GM10248 (cell line): Measurements from ENCODE around the gene AGFG2.
A peak's percentile ranks its signal among the peaks of the same experiment; 100 is the strongest.
"Not testable (repeated sequence)": the region's sequence is repeated elsewhere in the genome, so short reads cannot be mapped to it uniquely, and the experiment has no call there.

Experiments
- CTCF ChIA-PET: fragments of 300-600 bp; sonication (Branson Sonifier 250); formaldehyde crosslinking; extraction: SDS; loops from one replicate; lab custom pipeline; 2021; ENCODE audit warnings: antibody characterized with exemption; lab: Yijun Ruan, JAX
- POLR2A ChIA-PET: fragments of 350-650 bp; sonication (Branson Sonifier 250); formaldehyde crosslinking; extraction: SDS; loops from one replicate; lab custom pipeline; 2020; ENCODE audit warnings: antibody characterized with exemption; lab: Yijun Ruan, JAX
- DNase-seq: peaks from one replicate; pipeline ENCODE4 v3.0.0; 2012; ENCODE audit errors: extremely low spot score
- CTCF ChIP-seq: IDR thresholded peaks from 2 replicates; pipeline ENCODE4 v1.5.1; 2012; ENCODE audit warnings: mild to moderate bottlenecking, low read depth; ENCODE audit errors: extremely low read depth, missing control alignments, control extremely low read depth

Gene AGFG2

DNA sequence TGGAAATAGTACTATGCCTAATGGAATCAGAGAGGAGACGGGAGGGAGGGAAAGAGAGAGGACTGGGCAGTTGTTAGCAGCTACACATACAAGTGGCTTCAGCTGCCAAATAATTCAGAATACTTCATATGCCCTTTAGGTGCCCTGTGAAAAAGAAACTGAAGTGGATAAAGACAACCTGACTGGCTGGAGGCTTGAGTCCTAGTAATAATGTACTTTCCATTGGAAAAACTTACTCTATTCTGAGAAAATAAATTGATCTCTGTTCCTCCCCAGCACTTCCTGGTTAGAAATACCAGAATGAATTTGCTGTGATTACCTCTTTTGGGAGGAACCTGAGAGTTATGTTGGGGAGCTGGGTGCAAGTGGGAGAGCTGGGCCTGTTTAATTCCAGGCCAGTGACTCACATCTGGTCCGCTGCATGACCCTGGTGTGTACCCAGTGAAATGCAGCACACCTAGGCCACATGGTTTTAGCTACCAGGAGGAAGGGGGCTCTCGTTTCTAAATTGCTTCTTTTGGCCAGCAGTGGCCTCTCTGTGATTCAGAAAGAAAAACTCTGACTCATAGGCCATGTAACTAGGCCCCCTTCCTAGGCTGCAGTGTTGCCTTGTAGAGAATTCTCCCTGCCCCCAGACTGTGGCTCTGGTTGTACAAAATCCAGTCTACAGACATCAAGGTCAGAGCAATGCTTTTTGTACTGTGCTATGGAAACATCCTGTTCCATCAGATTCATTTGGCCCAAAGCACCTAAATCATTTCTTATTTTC is 6.5 kb downstream of the AGFG2 start:
- ChIA-PET CTCF (interaction anchor here (0.6 to 16.2 kb wide), 8 partner anchors 10 to 160 kb away, joined by 3 to 288 read pairs (median 3); partner anchors contain the start of genes FBXO24 and POP7), POLR2A (interaction anchor here (1.0 to 1.1 kb wide), 2 partner anchors 9 to 66 kb away, joined by 3 to 6 read pairs; partner anchors contain the start of gene TSC22D4)
- no peak for TF ChIP-seq CTCF
- peak; percentile 61 for DNase-seq

DNA sequence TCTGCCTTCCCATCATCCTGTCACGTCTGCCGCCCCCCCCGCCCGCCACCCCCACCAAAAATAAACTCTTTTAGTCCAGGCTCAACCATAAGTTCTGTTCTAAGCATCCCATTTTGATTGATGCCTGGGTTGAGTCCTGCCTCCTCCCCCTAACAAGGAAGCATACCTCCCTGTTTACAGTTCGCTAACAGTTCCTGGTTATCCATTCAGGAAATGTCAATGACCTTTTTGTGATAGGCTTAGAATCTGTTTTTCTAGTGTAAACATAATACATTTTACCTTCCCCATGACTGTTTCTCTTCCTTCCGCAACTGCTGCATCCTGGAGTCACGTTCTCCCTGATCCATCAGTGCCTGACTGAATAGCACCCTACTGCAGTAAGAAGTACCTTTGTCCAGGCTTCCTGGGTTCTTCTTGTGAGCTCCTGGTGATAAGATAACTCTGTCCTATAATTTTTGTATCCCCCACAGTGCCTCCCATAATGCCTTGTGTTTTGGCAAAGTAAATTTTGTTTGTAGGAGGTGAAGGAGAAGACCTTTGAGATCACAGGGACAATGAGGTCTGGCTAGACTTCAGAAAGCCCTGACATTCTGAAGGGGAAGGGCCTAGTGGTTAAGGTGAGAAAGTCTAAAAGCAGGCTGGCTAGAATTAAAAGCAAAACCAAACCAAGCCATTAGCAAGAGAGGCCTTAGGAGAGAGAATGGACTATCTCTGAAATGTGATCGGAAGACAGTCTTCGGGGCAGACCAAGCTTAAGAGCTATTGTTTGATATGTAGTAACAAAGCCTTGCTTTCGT is 7.3 kb downstream of the AGFG2 start:
- peak; percentile 57 for DNase-seq
- no peak for TF ChIP-seq CTCF
- CTCF ChIA-PET = interaction anchor here (1.0 to 16.2 kb wide), 8 partner anchors 9 to 413 kb away, joined by 3 to 288 read pairs (median 4); partner anchors contain the start of gene POP7
- POLR2A ChIA-PET = interaction anchor here (1.1 kb wide), 1 partner anchor 9 kb away, joined by 6 read pairs; no protein-coding TSS in a partner anchor

GRCh38 chr7:100546926-100547800 is 8.2 kb downstream of the AGFG2 start:
- ChIA-PET CTCF (interaction anchor here (1.1 to 16.2 kb wide), 8 partner anchors 8 to 414 kb away, joined by 3 to 288 read pairs (median 5); partner anchors contain the start of gene AGFG2), POLR2A (no interaction called here)
- DNase-seq = no peak
- no peak for TF ChIP-seq CTCF

DNA sequence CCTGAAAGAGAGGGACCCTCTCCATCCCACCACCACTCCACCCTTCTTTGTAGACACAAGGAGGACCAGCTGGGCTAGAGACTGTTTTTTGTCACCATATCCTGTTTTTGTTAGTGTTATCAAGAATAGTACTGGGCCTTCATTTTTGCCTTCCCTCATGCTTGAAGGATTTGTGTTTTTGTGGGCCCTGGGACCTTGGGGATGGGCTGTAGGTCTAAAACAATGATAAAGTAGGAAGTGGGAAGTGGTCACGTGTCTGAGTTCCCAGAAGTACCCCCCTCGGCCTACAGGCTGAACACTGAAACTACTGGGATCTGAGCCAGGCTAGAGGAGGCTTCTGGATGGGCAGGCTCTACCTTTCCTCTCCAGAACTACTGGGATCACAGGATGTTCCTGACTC is 8.9 kb downstream of the AGFG2 start:
- ChIA-PET POLR2A (no interaction called here), CTCF (interaction anchor here (1.1 to 16.2 kb wide), 9 partner anchors 8 to 415 kb away, joined by 3 to 288 read pairs (median 4); partner anchors contain the start of genes AGFG2 and FBXO24)
- no peak for DNase-seq
- no peak for TF ChIP-seq CTCF

DNA sequence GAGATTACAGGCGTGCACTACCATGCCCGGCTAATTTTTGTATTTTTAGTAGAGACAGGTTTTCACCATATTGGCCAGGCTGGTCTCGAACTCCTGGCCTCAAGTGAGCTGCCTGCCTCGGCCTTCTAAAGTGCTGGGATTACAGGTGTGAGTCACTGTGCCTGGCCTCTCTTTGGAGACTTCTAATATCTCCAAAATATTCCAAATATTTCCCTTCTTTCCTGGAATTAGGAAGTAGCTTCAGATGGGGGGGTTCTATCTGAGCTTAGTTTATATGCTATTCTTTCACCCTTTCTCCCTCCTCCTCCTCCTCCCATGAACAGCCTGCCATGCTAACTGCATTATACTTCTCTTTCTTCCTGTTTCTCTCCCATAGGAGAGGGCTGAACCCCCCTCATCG is 9.4 kb downstream of the AGFG2 start:
- POLR2A ChIA-PET, DNase-seq: not testable (repeated sequence)
- CTCF ChIA-PET = interaction anchor here (1.1 to 16.2 kb wide), 8 partner anchors 10 to 78 kb away, joined by 3 to 288 read pairs (median 6); partner anchors contain the start of genes AGFG2 and FBXO24

GRCh38 chr7:100552532-100552931 is 13.5 kb downstream of the AGFG2 start:
- no peak for TF ChIP-seq CTCF
- POLR2A ChIA-PET = no interaction called here
- CTCF ChIA-PET = interaction anchor here (1.1 to 16.2 kb wide), 4 partner anchors 10 to 83 kb away, joined by 3 to 288 read pairs (median 5); partner anchors contain the start of gene AGFG2
- DNase-seq = no peak
